ENCODE measurements around the gene CHD3.
"Not testable (repeated sequence)": the region's sequence is repeated elsewhere in the genome, so short reads cannot be mapped to it uniquely, and the experiment has no call there.

The CHD3 gene

DNA sequence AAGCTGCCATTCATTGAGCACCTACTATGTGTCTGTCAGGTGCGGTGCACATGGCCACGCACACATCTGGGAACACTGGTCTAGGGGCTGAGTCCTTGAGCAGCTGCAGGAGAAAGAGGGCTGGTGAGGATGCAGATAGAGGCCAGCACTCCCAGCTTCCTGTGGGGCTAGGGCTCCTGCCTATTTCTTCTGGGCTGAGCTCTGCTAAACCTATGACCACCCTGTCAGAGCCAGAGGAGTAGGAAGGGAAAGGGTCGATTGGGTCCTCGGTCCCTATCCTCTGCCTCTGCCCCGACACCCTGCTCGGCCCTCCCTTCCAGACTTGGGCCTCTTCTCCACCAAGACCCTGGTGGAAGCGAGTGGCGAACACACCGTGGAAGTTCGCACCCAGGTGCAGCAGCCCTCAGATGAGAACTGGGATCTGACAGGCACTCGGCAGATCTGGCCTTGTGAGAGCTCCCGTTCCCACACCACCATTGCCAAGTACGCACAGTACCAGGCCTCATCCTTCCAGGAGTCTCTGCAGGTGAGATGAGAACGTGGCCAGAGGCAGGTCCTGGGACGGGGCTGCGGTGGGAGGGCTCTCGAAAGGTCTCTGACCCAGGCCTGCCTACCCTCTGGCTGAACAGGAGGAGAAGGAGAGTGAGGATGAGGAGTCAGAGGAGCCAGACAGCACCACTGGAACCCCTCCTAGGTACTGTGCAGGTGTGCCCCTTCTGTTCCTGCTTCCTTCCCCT, 37.7 kb upstream of the CHD3 start:
- no peak for DNase-seq

DNA sequence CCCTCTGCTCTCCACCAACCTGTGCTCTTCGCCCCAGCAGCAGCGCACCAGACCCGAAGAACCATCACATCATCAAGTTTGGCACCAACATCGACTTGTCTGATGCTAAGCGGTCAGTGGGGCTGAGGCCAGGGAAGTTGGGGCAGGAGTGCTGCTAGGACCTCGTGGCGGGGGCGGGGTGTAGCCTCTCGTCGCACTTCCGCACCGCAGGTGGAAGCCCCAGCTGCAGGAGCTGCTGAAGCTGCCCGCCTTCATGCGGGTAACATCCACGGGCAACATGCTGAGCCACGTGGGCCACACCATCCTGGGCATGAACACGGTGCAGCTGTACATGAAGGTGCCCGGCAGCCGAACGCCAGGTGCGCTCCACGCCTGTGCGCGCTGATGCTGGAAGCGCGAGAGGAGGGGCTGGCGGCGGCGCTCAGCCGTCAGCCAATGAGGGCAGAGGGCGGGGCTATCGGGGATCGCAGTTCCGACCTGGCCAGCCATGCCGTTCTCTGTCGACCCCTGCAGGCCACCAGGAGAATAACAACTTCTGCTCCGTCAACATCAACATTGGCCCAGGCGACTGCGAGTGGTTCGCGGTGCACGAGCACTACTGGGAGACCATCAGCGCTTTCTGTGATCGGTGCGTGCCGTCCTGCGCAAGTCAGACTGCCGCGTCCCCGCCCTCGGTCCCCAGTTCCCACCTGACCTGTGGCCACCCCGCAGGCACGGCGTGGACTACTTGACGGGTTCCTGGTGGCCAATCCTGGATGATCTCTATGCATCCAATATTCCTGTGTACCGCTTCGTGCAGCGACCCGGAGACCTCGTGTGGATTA, 36.9 kb upstream of the CHD3 start:
- DNase-seq, result peak; percentile 15

DNA sequence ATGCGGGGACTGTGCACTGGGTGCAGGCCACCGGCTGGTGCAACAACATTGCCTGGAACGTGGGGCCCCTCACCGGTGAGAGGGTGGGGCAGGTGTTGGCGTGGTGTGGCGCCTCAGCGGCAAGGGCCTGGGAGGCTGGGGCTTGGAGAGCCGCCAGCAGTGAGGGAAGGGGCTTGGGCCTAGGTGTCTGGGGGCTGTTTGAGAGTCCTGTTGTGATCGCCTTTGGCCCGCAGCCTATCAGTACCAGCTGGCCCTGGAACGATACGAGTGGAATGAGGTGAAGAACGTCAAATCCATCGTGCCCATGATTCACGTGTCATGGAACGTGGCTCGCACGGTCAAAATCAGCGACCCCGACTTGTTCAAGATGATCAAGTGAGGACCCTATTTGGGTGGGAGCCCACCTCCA, 36.3 kb upstream of the CHD3 start:
- DNase-seq, result no peak

- no peak for DNase-seq
Measured at GRCh38 chr17:7852919-7853690, 35.5 kb upstream of the CHD3 start.

DNA sequence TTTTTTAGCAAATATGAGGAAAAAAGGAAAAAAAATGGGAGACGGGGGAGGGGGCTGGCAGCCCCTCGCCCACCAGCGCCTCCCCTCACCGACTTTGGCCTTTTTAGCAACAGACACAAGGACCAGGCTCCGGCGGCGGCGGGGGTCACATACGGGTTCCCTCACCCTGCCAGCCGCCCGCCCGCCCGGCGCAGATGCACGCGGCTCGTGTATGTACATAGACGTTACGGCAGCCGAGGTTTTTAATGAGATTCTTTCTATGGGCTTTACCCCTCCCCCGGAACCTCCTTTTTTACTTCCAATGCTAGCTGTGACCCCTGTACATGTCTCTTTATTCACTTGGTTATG, 34.9 kb upstream of the CHD3 start:
- no peak for DNase-seq

DNA sequence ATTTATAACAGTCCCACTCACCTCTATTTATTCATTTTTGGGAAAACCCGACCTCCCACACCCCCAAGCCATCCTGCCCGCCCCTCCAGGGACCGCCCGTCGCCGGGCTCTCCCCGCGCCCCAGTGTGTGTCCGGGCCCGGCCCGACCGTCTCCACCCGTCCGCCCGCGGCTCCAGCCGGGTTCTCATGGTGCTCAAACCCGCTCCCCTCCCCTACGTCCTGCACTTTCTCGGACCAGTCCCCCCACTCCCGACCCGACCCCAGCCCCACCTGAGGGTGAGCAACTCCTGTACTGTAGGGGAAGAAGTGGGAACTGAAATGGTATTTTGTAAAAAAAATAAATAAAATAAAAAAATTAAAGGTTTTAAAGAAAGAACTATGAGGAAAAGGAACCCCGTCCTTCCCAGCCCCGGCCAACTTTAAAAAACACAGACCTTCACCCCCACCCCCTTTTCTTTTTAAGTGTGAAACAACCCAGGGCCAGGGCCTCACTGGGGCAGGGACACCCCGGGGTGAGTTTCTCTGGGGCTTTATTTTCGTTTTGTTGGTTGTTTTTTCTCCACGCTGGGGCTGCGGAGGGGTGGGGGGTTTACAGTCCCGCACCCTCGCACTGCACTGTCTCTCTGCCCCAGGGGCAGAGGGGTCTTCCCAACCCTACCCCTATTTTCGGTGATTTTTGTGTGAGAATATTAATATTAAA, 34.4 kb upstream of the CHD3 start:
- no peak for DNase-seq

DNA sequence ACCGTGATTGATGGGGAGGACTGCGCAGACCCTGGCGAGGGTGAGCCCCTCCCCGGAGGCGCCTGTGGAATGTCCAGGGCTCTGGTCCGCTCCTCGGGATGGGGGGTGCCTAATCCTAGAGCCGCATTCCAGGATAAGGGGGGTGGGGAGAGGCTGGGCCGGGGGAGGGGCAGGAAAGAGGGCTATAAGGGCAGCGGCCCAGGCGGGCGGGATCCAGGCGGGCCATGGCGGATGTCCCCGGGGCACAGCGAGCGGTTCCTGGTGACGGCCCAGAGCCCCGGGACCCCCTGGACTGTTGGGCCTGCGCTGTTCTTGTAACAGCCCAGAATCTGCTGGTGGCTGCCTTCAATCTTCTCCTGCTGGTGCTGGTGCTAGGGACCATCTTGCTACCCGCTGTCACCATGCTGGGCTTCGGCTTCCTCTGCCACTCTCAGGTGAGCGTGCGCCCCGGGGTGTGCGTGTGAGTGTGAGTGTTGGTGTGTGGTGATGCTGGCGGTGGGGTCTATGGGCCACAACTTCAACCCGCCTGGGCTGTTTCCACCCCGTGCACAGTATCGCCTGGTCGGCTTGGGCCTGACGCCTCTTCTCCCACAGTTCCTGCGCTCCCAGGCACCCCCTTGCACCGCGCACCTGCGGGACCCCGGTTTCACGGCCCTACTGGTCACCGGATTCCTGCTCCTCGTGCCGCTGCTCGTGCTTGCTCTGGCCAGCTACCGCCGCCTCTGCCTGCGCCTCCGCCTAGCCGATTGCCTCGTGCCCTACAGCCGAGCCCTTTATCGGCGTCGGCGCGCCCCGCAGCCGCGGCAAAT, 33.5 kb upstream of the CHD3 start, which contains the start of gene TMEM88:
TMEM88 (plus strand) TSS at position 216 of the 809 bp plus-strand sequence; CDS start at position 225, 9 bp downstream.
- DNase-seq, result no peak

DNA sequence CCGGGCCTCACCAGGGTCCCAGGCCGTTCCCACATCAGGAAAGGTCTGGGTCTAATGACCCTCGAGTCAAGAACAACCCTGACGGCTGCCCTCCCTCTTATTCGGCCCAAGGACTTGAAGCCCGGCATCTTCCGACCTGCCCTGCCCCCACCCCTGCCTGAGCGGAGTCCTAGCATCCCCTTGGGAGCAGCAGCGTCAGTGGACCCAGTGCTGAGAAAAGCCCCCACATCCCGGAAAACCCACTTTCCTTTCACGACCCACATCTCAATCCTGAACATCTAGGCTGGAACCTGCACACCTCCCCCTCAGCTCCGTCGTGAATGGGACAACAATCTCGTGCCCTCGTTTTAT, 33.0 kb upstream of the CHD3 start:
- DNase-seq, result no peak

DNA sequence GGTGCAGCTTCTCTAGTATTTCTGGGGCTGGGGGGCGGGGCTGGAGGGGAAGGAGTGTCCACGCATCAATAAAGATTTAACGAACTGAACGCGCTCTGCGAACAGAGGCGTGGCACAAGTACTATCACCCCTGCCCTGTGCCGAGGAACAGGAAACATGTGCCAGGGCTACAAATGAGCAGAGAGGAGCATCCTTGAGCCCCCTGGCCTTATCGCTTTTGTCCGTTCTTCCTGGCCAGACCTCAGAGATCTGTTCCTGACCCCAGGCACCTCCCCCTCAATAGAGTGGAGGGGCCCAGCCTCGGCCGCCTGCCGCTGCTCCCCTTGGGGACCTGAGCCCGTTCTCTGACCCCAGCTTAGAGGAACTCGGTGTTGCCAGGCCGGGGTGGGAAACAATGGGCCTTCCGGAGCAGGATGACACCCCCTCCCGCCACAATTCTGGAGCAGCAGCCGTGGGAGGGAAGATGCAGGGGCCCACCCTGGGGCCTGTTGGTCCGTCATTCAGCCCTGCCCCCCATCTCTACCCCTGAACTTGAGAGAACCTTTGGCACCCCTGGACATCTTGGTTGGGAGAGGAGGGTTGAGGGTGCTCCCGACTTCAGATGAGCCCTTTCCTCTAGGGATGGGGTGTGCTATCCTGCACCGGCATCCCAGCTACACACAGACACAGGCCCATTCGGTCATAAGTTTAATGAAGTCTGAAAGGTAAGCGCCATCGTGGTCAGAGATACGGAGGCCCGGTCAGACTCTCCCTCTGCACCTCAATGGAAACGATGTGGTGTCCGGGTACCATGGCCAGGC, 32.4 kb upstream of the CHD3 start:
- no peak for DNase-seq

DNA sequence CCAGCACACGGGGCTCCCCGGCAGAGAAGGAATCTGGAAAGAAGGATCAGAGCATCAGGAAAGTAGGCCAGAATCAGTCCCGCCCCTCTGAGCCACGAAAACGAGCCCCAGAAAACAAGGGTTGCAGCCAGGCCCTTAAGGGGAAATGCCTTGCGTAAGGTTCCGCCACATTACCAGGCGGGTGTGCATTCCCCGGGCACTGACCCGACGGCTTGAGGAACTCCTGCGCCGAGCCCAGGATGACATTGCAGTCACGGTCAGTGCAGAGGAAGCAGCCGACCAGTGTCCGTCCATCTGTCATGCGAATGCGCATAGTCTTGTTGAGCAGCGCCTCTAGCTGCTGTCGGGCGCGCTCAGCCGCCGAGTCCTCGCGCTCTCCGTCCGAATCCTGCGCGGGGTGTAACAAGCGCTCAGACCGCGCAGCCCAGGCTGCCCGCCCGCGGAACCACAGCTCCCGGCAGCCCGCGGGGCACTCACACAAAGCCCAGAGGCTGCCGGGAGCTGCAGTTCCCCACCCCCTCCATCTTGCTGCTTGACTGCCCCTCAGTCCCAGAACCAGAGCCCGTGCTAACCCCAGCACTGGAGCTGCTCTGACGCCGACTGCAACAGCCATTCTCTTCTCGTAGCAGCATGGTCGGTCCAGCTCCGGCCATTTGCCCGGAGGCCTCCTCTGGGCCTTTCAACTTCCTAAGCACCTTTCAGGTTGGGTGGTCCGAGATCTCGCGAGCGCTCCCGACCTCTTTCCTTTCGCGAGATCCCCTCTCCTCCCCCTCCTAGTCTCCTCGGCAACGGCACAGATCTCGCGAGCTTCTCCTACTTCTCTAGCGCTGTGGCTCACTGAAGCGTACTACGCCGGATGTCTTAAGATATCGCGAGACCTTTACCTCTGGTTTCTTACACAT, 31.5 kb upstream of the CHD3 start, which contains the start of gene NAA38:
NAA38 (minus strand) TSS at position 749 of the 902 bp plus-strand sequence; CDS start at position 653, 96 bp downstream.
- DNase-seq, result peak; percentile 98

DNA sequence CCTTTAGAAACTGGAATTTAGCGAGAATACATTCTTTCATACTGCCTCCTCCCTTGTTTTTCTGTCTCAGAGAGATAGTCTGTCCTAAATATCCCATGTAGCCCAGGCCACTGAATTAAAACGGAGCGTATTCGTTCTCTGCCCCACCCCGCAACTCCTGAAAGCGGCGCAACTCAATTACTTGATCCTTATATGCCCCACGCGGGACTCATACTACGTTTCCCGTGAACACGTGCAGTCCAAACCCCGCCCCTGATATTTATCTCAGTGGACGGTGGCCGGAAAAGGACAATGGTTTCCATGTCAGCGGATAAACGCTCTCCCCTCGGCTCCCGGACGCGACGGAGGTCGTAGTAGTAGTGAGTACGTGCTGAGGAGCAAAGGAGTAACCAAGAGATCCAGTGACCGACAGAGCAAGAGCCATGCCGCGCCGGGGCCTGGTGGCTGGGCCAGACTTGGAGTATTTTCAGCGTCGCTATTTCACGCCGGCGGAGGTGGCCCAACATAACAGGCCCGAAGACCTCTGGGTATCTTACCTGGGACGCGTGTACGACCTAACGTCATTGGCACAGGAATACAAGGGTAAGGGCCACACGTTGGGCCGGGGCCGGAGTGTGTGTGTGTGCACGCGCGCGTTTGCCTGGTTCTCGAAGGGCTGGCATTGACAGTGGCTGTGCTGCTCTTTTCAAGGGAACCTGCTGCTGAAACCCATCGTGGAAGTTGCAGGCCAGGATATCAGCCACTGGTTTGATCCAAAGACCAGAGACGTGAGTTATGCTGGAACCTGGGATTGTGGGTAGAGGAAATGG, 30.7 kb upstream of the CHD3 start, which contains the start of gene CYB5D1:
CYB5D1 (plus strand) TSS at position 291 of the 809 bp plus-strand sequence; CDS start at position 423, 132 bp downstream.
- peak; percentile 98 for DNase-seq

DNA sequence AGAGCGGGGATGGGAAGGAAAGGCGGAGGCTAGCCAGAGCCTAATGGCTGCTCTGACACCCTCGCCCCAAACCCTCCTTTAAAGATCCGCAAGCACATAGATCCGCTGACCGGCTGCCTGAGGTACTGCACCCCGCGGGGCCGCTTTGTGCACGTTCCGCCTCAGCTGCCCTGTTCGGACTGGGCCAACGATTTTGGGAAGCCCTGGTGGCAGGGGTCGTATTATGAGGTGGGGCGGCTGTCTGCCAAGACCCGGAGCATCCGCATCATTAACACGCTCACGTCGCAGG, 30.1 kb upstream of the CHD3 start:
- DNase-seq, result peak; percentile 19

GRCh38 chr17:7859028-7859427, 29.6 kb upstream of the CHD3 start:
- DNase-seq, result no peak

DNA sequence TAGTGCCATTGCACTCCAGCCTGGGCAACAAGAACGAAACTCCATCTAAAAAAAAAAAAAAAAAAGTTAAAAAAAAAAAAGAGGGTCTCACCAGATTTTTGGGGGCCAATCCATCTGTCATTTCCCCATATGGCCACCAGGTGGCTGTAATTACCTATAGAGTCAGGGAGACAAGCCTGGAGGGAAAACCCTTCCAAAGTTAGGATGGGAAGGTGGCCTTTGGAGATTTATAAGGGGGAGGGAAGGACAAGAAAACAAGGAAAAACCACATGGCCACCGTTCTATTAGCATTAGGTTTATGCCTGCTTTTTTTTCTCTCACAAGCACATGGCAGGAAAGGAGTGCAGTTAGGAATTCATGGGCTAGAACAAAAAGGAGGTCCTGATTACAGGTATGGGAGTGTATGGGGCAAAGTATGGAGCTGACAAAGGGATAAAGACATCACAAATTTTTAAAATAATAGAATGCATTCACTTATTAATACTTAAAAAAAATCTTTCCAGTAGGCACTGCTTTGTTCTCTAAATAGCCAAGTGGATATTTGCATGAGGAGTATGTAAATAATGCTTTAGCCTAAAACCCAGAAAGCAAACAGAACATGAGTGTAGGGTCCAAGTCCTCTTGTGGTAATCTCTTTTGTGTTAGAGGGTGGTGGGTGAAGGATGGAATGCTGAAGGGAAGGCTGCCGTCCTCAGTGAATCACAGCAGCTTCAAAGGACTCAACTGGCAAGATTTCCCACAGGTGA, 25.7 kb upstream of the CHD3 start:
- DNase-seq, result peak; percentile 54

- DNase-seq, result not testable (repeated sequence)
Measured at GRCh38 chr17:7864384-7864783, 24.2 kb upstream of the CHD3 start.

DNA sequence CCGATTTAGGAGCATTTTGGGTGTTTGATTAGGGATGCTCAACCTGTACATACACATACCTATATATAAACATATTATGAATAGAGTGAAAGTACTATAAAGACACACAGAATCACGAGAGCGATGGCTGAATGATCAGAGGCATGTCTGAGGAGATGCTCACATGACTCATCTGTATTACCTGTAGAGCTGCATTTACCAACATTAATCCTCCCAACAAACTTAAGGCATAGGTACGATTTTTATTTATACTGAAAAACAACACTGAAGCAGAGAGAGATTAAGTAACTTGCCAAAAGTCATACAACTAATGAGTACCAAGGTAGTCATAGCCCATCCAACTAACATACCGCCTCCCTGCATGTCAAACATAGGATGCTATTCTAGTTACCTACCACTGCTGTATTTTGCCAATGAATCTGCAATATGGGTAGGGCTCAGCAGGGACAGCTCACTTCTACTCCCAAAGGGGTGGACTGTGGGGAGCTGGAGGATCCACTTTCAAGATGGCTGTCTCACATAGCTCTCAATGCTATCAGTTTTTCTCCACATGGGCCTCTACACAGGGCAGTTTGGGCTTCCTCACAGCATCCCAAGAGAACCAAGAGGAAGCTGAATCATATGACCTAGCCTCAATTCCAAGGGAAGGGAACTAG, 23.5 kb upstream of the CHD3 start:
- DNase-seq, result no peak

DNA sequence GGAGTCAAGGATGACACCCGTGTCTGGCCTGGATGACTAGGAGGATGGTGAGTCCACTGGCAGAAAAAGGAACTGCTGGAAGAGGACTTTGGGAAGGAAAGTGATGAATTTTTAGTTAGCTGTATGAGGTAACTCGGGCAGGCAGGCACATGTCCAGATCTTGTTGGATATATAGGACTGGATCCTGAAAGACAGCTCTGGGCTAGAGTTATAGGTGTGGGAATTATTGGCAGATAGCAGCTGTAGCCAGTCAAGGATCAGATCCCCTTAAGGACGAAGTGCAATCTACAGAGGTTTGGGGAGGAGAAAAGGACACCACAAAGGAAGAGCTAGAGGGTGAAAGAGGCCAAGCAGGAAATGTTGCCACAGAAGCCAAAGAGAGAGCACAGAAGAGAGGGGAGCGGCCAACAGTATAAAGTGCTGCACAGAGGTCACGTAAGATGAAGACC, 20.7 kb upstream of the CHD3 start:
- DNase-seq, result no peak

DNA sequence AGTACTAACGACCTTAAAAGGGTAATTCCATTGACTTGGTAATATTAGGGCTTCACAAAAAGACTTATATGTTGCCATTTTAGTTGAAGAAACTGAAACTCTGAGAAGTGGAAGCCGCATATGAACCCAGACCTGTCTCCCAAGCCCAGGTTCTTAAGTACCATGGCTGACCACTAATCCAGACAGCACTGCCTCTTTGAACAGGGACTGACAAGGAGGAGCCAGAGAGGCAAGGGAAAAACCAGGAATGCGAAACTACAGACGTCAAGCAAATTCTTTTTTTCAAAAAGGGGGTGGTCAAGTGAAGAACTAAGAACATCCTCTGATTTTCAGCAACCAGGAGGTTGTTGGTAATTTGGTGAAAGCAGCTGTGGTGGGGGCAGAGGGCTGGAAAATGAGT, 15.5 kb upstream of the CHD3 start:
- DNase-seq, result no peak
